ENCODE data around the gene RBM17.
"Not testable (repeated sequence)": the region's sequence is repeated elsewhere in the genome, so short reads cannot be mapped to it uniquely, and the experiment has no call there.

The RBM17 gene

GRCh38 chr10:6163364-6164270 lies 74.8 kb downstream of the RBM17 start:
- DNase-seq: peak; percentile 93

- no peak for DNase-seq
Observed at GRCh38 chr10:6164271-6165095, 75.6 kb downstream of the RBM17 start.

GRCh38 chr10:6165221-6165725 lies 76.4 kb downstream of the RBM17 start:
- DNase-seq: no peak

DNA sequence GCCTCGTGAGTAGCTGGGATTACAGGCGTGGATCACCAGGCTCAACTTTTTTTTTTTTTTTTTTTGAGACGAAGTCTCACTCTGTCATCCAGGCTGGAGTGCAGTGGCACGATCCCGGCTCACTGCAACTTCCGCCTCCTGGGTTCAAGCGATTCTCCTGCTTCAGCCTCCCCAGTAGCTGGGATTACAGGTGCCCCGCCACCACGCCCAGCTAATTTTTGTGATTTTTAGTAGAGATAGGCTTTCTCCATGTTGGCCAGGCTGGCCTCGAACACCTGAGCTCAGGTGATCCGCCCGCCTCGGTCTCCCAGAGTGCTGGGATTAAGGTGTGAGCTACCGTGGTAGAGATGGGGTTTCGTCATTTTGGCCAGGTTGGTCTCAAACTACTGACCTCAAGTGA lies 77.1 kb downstream of the RBM17 start:
- not testable (repeated sequence) for DNase-seq
